Stimulated activated CD4-positive, alpha-beta T cell treated with anti-CD3 and anti-CD28 coated beads, TNF-alpha, amount 100 ng/mL, for 48 hours (primary cell): ENCODE results near the gene BSG.

Experiments
- DNase-seq, 3 donors: peaks; one replicate each; pipeline ENCODE4 v3.0.0-alpha.2; 2020; ENCODE audit warnings: low read depth in 3 of 3

Gene BSG

DNA sequence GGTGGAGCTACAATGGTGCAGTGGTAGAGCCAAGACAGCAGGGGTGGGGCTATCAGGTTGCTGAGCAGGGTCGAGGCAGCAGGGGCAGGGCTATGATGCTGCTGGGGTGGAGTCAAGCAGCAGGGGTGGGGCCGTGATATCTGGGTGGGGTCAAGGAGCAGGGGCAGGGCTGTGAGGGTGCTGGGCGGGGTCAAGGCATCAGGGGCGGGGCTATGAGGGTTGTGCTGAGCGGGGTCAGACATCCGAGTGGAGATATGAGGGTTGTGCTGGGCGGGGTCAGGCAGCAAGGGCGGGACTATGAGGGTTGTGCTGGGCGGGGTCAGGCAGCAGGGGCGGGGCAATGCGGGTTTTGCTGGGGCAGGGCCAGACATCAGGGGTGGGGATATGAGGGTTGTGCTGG, 32.0 kb downstream of the BSG start:
- DNase-seq, result peak in 2 of 3 donors; percentile 60 to 67

DNA sequence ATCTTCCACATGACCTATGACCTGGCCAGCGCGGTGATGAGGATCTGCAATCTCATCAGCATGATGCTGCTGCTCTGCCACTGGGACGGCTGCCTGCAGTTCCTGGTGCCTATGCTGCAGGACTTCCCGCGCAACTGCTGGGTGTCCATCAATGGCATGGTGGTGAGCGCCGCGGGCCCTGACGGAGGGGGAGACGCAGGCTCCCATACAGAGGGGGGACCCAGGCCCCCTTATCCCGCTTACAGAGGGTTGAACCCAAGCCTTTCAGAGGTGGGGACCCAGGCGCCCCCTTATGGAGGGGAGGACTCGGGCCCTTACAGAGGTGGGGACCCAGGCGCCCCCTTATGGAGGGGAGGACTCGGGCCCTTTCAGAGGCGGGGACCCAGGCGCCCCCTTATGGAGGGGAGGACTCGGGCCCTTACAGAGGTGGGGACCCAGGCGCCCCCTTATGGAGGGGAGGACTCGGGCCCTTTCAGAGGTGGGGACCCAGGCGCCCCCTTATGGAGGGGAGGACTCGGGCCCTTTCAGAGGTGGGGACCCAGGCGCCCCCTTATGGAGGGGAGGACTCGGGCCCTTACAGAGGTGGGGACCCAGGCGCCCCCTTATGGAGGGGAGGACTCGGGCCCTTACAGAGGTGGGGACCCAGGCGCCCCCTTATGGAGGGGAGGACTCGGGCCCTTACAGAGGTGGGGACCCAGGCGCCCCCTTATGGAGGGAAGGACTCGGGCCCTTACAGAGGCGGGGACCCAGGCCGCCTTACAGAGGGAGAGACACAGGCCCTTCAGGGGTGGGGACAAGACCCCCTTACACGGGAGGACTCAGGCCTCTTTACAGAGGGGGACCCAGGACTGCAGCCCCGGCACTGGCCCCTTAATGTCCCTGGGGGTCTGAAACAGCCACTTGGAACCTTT, 32.9 kb downstream of the BSG start:
- peak in 1 of 3 donors; percentile 52 for DNase-seq

DNA sequence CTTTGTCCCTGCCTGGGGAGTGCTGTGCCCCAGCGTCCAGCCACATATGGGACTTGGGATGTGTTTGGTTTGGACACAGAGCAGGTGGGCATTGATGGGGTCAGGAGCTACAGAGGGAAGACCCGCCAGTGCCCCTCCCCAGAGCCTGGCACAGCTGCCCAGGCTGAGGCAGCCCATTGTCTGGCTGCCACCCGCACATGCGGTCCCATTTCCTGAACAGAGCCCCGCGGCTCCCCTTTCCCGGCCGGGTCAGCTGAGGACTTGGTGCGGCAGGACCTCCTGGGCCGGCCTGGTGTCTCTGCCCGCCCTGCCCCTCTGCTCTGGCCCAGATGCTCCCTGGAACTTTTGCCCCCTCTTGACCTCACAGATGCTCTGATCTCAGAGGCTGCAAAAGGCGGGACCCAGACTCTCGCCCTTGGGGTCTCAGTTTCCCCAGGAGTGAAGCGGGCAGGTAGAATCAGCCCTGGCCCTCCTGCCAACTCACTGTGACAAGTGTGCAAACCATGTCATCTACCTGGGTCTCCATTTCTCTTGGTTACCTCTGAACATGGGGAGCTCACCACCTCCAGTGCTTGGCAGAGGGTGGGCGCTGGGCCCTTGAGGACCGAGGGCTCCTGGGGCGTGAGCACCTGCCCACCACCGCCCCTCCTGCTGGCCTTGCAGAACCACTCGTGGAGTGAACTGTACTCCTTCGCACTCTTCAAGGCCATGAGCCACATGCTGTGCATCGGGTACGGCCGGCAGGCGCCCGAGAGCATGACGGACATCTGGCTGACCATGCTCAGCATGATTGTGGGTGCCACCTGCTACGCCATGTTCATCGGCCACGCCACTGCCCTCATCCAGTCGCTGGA, 35.1 kb downstream of the BSG start:
- DNase-seq, result no peak

DNA sequence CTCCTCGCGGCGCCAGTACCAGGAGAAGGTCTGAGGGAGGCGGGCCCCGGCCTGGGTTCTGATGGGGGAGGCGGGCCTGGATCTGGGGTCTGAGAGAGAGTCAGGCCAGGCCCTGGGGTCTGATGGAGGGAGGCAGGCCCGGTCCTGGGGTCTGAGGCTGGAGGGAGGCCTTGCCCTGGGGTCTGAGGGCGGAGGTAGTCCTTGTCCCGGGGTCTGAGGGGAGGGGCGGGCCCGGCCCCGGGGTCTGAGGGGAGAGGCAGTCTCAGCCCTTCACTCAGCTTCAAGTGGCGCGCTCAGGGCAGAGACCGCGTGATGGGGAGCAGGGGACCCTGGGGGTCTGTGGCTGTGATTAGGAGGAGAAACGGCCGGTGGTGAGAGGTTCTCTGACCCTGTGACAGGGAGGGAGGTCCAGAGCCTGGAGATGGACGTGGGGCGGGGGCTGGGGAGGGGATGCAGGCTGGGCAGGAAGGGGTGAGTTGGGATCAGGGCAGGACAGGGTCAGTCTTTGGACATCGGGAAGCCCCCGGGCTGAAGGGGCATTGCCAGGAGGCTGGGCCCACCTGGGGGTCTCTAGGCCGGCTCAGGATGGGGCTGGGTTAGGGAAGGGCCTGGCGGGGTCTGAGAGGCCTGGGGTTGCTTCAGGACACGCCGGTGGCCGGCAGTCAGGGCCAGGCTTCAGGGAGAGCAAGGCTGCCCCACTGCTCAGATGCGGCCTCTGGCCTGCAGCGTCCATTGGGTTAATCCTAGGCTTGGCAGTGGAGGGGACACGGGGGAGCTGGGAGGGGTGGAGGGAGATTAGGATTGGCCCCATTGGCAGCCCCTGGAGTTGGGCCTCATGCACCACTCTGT, 36.0 kb downstream of the BSG start:
- no peak for DNase-seq

DNA sequence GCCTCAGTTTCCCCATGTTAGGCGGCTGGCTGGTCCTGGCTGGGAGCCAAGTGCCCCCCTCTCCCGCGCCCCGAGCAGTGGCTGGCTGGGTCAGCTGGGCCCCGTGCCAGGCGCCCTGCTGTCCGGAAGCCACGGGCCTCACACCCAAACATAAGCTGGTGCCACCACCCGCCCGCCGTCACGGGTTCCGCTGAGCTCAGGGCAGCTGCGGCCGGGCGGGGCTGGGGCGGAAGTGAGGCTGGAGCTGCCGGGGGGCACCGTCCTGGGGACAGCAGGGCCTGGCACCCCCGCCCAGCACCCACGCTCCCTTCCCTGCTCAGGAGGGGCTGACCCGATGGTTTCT, 36.6 kb downstream of the BSG start:
- DNase-seq, result no peak

DNA sequence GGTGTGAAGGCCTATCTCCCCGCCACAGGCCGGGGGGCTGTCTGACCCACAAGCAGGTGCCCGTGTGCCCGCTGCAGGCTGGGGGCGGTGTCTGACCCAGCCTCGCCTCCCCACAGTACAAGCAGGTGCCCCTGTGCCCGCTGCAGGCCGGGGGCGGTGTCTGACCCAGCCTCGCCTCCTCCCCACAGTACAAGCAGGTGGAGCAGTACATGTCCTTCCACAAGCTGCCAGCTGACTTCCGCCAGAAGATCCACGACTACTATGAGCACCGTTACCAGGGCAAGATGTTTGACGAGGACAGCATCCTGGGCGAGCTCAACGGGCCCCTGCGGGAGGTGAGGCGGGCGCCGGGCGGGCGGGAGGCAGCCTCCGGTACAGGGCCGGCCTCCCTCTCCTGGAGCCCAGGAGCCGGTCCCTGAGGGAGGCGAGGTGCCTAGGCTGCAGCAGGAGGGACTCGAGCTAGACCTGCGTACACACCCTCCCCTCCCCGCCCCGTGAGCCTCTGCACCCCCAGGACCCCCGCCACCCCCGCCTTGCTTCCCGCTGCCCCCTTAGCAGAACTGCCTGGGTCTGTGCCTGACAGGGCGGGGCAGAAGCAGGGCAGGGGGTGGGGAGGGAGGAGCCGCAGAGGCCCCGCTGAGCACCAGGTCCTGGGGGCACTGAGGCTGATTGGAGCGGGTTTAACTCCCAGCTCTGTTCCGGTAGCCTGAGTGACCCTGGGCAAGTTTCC, 37.8 kb downstream of the BSG start:
- no peak for DNase-seq

DNA sequence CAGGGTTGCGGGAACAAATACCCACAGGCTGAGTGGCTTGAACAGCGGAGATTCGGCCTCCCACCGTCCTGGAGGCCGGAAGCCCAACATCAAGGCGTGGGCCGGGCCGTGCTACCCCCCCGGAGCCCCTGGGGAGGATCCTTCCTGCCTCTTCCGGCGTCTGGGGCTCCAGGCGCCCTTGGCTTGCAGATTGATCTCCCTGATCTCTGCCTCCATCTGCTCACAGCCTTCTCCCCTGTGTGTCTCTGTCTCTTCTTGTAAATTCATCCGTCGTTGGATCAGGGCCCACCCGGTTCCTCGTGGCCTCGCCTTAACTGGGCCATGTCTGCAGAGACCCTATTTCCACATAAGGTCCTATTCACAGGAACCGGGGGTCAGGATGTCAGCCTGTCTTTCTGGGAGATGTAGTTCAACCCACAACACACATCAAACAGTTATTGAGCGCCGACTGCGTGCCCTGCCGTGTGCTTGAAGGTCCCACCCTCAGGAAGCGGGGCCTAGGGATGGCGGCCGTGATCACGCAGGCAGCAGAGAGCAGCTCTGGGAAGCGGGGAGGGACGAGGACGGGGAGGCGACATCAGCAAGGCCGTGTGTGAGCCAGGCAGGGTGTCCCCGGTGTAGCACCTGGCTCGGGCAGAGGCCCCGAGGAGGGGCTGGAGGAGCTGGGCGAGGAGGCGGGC, 38.5 kb downstream of the BSG start:
- DNase-seq, result peak in 1 of 3 donors; percentile 50

DNA sequence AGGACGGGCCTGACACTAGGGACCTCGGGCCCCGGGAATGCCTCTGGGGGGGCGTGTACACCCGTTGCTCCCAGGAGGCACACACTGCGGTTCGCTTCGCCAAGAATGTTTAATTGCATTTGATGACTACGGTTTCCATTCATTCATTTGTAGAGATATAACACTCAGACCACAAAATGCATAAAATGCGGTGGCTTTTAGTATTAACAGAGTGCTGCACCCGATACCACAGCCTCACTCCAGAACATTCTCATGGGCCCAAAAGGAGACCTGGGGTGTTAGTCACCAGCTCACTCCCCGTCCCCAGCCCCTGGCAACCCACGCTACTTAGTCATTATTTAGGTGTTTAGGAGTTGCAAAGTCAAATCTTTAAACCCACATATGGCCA, 39.1 kb downstream of the BSG start:
- peak; percentile 56 to 78 (median 65) for DNase-seq

DNA sequence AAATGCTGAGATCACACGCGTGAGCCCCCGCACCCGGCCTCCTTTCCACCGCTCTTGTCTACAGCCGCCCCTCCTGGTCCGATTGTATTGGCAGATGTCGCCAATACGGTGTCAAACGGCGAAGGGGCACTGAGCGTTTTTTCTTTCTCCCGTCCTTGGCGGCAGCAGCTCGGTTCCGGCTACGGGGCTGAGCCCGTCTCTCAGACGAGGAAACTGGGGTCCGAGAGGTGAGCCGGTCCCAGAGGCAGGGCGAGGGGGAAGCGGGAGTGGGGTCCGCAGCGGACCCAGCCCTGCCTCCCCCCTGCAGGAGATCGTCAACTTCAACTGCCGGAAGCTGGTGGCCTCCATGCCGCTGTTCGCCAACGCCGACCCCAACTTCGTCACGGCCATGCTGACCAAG, 40.5 kb downstream of the BSG start:
- no peak for DNase-seq

DNA sequence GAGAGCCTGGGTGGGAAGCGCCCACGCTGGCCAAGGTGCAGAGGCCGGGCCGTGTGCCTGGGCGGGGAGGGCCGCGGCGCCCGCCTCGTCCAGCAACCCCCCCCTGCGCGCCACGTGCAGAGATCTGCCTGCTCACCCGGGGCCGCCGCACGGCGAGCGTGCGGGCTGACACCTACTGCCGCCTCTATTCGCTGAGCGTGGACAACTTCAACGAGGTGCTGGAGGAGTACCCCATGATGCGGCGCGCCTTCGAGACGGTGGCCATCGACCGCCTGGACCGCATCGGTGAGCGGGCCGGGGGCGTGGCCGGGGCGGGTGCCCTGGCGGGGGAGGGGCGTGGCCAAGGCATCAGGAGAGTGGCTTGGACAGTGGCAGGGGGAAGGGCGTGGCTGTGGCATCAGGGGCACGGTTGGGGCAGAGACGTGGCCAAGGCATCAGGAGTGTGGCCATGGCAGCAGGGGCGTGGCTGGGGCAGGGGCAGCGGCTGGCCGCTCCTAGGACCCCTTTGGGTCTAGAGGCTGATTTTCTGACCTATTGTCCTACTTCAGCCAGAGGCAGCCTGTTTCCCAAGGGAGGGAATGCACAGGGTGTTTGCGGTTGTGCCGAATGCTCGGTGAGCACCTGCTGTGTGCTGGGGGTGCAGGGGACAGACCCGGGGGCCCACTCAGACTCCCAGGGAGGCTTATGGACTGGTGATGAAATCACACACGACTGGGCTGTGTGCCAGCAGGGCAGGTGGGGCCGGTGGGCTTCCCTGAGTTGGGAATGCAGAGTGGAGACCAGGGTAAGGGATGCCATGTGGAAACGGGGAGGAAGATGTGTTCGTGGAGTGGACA, 41.6 kb downstream of the BSG start:
- no peak for DNase-seq

DNA sequence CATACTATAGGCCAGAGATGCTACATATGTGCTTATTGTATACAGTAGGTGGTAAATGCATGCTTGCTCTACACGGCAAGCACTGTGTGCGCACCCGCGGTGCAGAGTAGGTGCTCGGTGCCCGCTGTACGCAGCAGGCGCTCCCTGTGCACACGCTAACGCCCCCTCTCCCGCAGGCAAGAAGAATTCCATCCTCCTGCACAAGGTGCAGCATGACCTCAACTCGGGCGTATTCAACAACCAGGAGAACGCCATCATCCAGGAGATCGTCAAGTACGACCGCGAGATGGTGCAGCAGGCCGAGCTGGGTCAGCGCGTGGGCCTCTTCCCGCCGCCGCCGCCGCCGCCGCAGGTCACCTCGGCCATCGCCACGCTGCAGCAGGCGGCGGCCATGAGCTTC, 43.2 kb downstream of the BSG start:
- DNase-seq, result no peak

DNA sequence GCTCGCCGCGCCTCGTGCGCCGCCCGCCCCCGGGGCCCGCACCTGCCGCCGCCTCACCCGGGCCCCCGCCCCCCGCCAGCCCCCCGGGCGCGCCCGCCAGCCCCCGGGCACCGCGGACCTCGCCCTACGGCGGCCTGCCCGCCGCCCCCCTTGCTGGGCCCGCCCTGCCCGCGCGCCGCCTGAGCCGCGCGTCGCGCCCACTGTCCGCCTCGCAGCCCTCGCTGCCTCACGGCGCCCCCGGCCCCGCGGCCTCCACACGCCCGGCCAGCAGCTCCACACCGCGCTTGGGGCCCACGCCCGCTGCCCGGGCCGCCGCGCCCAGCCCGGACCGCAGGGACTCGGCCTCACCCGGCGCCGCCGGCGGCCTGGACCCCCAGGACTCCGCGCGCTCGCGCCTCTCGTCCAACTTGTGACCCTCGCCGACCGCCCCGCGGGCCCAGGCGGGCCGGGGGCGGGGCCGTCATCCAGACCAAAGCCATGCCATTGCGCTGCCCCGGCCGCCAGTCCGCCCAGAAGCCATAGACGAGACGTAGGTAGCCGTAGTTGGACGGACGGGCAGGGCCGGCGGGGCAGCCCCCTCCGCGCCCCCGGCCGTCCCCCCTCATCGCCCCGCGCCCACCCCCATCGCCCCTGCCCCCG, 43.8 kb downstream of the BSG start:
- DNase-seq, result no peak

DNA sequence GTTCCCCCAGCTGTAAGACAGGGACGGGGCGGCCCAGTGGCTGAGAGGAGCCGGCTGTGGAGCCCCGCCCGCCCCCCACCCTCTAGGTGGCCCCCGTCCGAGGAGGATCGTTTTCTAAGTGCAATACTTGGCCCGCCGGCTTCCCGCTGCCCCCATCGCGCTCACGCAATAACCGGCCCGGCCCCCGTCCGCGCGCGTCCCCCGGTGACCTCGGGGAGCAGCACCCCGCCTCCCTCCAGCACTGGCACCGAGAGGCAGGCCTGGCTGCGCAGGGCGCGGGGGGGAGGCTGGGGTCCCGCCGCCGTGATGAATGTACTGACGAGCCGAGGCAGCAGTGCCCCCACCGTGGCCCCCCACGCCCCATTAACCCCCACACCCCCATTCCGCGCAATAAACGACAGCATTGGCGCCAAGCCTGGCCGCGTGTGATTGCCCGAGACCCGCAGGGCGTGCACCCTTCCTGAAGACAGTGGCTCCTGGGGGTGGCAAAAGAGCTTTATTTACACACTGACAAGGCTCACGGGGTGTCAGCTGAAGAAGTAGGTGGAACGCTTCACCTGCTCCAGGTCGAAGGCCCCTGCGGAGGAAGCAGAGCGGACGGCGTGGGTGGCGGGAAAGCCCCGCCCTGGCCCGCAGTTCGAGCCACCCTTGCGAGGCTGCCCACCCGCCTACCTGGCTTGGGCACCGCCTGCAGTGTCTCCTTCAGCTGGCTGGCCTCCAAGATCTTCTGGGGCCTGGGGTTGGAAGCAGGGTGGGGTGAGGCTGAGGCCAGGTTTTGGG, 44.5 kb downstream of the BSG start:
- DNase-seq, result no peak

DNA sequence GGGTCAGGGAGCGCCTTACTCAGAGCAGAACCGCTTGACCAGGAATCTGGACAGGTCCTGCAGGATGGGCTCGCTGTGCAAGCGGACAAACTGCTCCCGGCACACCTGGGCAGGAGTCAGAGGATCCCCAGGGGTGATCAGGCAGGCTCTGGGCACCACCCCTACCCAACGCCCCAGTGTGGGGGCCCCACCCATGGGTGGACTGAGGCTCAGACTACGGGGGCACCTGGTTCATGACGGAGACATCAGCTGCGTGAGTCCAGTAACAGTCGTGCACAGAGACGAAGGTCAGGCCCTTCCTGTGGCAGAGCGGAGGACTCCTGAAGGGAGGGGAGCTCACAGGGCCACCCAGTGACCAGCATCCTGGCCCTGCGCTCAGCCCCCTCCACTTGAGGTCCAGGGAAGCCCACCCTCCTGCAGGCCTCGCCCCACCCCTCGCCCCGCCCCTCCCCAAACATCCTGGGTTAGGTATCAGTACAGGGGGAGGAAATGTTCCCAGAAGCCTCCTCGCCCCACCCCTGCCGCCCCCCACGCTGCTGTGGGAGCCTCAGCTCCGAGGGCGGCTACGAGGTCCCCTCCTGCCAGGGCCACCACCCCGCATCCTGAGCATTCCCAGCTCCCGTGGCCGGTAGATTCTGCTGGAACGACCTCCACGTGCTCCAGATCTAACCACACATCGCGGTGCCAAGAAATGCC, 45.3 kb downstream of the BSG start:
- DNase-seq, result no peak

DNA sequence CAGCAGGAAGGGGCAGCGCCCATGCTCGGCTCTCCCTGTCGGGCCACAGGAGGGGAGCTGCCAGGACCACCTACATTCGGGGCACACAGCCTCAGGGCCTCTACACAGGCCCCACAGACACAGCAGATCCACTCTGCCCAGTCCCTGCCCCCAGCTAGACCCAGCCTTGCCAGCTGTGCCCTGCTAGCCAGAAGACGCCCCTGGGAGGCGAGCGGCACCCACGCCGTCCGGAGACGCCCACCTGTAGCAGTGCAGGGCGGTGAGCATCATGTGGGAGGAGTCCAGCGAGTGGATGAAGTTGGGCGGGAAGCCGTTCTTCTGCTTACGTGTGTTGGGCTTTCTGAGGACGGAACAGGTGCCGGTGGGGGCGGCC, 45.8 kb downstream of the BSG start:
- DNase-seq, result no peak

DNA sequence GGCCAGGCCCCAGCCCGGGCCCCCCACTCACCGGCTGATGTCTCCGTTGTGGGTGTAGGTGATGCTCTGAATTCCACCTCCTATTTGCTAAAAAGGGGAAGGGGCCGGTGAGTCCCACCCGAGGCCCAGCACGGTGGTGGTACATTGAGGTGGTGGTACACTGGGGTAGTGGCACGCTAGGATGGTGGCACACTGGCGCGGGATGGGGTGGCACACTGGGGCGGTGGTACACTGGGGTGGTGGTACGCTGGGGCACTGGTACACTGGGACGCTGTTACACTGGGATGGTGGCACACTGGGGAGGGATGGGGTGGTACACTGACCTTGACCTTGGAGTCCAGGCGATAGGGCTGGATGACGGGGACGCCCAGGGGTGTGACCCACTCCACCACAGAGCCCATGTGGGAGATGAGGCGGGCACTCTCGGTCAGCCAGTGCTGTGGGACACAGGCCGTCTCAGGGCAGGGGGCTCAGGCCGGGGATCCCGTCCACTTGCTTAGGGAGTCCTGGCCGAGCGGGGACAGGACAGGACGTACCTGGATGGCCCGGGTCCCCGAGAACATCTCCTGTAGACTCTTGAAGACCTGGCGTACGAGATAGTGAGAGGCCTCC, 46.4 kb downstream of the BSG start:
- no peak for DNase-seq

DNA sequence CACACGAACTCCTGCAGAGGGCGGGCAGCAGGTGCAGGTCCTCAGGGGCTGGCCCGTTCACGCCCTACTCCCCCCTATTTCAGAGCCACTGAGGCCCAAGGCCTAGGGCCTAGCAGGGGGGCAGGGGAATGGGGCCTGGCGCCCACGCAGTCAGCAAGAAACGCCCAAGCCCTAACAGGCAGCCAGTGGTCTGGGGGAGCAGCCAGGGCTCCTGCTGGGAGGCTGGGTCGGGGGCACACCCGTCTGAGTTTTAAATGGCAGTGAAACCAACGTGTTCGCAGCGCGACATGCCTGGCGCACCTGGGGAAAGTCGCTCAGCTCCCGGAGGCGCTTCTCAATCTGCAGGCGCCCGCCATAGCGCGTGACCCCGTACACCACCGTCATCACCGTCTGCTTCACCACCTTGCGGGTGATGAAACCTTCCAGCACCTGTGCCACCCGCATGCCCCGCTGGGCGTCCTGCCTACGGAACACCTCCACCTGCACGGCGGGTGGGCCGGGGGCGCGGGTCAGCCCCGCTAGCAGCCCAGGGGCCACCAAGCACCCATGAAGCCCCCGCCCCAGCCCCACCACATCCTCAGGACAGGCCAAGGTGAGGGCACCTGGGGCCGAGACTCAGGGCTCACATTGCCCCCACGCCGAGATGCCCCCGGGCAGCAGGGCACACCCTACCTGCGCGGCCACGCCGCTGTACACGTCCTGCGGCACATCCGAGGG, 47.0 kb downstream of the BSG start:
- no peak for DNase-seq
